Stimulated activated naive CD8-positive, alpha-beta T cell treated with anti-CD3 and anti-CD28 coated beads, Interleukin-15, Interleukin-2, amounts not matched to agents 100 U/mL and 50 U/mL, for 24 hours (primary cell): ENCODE data around the gene CTBP2.

Source experiments
- ATAC-seq: fragments of 150-1000 bp; cut with Tn5 transposase; one replicate; pipeline ENCODE4 v1.10.0; 2021
- DNase-seq: peaks from one replicate; pipeline ENCODE4 v3.0.0; 2021

CTBP2 gene

DNA sequence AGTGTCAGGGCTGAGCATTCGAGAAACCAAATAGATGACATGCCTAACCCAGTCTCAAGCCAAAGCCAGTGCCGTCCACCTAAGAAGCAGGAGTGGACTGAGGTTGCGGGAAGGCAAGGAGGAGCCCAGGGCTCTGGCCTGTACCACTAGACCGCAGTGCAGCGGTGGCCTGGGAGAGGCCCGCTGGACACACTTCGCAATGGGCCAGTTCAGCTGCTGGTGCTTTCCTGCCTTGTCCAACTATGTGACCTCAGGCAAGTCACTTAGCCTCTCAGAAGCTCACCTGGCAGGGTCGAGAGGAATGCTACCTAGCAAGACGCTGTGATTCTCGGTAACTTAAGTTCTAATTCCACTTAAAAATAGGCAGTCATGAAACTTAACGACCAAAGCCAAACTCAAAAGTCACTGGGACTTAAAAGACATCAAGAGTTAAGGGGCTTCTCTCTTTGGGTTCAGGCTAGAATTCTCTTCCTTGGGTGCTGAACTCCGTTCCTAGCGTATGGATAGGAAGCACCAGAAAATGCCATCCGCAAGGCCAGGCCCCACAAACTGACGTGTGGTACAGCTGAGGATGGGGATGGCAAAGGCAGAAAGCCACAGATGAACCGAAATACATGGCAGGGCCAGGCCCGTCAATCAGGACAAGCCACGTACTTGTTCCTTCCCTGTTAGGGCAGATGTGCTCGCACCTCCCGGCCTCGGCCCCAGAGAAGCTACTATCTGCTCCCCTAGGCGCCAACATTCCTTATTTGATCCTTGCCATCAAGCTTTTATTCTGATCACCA lies 34.2 kb downstream of the CTBP2 start:
- no peak for ATAC-seq
- no peak for DNase-seq

DNA sequence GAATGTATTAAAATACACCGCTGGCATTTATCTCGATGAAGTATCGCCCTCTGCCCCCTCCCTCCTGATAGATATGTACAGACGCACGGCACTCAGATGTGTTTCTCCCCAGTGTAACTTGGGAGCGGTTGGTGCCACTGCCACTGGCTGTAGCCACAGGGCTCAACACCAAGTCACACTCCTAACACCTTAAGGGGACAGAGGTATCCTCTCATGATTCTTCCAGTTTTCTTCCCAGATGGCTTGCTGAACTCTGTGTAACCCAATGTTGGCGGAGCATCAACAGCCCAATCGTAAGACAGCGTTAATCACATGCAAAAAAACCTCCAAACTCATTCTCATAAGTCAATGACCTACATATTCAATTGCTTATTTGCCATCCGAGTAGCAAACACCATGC lies 35.5 kb downstream of the CTBP2 start:
- DNase-seq (no peak), ATAC-seq (no peak)

DNA sequence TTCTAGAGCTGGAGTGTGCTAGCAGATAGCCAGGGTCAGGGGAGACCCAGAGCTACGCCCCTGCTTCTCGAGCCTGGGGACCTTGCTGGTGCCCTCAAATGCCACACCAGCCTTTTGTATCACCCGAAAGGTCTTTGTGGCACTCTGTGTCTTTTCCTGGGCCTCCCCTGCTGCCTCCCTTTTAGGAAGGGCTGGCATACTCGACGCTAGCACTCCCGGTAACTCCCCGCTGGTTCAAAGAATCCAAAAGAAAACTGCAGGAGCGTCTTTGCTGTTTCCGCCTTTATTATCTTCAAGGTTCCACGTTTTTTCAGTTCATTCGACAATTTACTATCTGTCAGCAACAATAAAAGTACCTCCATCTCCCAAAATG lies 36.3 kb downstream of the CTBP2 start:
- DNase-seq = no peak
- ATAC-seq = no peak

DNA sequence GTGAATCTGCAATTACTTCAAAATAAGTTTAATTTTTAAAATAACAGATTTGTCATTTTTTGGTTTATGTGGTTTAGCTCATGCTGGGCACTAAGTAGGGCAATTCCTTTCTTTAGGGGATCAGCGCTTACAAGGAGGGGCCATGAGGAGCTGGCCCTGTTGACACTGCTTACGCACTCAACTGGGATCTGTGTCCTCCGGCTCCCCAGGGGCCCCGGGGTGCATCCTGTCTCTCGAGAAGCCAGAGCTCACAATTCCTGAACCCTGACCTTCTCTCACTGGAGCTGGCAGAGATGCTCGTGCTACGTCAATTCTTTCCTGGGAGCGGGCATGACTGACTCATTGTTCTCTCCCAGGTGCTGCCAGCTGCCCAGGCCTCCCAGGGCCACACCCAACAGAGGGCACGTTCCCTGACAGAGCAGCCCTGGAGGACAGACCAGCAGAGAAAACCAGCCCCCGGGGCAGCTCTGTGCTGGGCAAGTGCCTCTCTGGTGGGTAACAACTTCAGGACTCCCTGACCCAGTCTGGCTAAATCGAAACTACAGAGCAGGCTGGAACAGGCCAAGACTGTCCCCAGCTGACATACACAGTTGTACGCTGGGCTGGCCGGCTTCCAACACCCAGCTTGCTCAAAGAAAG lies 36.8 kb downstream of the CTBP2 start:
- ATAC-seq (no peak), DNase-seq (no peak)

DNA sequence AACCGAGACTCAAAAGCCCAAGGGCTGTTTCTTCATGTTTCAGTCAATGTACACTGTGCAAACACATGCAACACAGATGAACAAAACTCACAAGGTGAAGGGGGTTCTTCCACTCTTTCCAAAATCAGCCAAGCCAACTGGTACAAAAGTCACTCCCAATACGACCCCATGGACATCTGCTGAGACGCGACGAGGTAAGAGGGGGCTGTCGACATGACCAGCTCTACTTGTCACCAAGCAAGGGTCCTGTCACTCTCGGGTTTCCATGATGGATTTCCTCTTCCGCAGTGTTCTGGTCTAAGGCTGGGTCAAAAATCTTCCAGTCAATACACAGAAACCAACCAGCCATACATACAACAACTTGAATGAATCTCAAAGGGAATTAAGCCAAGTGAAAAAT lies 37.8 kb downstream of the CTBP2 start:
- ATAC-seq (no peak), DNase-seq (no peak)

DNA sequence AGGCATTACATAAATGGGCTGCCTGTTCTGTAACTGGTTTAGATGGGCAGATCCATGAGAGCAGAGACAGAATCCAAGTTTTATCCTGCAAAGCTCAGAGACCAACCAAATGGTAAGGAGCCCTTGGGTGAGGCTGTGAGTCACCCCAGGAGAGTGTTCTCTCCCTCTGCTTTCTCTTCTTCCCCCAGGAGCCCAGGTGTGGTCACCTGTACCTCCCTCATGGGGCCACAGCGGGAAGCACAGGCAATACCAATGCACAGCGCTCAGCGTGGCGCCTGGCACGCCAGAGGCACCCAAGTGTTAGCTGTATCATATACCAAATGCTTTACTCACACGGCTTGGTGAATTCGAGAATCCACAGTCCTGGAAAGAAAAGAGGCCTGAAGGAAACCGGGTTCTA lies 39.4 kb downstream of the CTBP2 start:
- no peak for ATAC-seq
- DNase-seq = no peak

DNA sequence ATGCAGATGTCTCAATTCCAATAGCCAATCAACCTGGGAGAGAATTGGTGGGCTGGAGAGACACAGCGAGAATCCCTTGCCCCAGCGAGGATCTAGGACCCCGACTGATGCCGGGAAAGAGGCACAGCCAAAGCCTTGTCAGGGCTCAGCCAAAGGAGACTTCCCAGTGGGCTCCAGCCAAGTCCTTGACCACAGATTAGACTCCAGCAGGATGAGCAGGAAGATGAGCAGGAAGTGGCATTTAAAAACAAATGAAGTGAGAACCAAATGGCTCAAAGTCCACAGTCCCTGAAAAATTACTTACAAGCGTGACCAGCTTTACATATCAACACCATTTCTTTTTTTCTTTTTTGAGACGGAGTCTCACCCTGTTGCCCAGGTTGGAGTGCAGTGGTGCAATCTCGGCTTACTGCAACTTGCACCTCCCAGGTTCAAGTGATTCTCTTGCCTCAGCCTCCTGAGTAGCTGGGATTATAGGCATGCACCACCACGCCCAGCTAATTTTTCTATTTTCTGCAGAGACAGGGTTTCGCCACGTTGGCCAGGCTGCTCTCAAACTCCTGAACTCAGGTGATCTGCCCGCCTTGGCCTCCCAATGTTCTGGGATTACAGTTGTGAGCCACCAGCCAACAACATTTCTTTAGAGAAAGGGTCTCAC lies 40.2 kb downstream of the CTBP2 start:
- no peak for ATAC-seq
- DNase-seq = no peak

DNA sequence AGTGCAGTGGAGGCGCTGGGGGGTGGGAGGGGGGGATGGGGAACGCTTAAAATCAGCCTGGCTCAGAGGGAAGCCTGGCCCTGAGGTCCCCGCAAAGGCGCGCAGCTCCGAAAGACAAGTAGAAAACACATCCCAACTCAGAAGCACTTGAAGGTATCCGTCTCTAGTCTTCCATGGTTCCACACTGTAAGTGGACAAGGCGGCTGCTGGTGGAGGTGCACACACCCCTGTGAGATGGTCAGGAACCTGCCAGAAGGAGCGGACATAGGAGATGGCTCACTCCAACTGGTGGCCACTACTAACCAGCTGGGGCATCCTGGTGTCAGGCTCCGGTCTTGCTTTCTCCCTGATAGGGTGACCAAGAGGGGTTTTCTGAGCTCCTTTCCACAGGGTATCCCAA lies 41.7 kb downstream of the CTBP2 start:
- DNase-seq (no peak), ATAC-seq (no peak)

DNA sequence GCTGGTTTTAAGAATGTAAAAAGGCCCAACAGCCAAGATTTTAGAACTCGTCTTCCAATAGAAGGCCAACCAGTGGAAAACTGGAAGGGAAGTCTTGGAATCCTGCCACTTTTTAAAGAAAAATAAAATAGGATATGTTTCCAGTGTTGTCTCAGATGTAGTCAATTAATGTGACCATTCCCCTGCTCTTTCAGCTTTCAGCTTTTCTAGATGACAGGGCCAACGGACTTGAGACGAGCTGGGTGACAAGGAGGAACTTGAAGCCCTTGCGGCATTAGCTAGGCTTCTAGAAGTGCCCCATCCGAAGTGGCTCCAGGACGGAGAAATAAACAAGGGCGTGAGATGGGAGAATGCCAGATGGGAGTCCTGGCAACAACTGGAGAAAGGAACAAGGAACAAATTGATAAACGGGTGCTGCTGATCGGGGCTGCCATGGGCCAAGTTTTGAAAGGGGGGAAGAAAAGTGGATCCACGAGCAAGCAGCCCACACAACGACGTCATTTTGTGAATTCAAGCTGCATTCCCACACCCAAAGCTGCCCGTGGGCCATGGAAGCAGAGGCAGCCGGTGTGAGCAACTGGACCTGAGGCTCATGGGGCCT lies 42.3 kb downstream of the CTBP2 start:
- DNase-seq (no peak), ATAC-seq (no peak)

DNA sequence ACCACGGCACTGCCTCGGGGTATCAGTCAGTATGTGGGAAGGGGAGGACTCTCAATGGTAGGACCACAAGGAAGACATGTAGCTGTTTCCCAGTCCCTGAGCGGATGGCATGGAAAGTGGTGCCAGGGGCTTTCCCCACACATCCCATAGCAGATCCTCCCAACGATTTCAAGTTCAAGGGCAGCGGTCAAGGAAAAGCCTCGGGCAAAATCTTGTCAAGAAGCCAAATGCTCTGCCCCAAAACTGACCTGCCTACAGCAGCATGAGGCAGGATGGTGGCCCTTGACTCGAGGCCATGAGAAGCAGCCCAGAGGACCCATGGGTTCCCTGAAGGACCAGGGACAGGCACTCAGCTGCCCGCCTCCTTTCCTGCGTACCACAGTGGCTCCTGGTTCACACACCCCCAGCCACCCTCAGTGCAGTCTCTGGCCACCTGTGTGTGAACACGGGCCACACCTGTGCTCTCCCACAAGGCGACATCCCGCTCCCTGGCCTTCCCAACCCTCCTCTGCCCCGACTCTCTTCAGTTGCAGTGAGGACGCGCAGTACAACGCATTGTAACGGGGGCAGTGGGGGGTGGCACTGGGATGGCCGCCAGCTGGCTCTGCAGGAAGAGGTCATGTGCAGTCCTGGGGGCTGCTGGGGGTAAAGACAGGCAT lies 43.6 kb downstream of the CTBP2 start:
- no peak for DNase-seq
- ATAC-seq = no peak

DNA sequence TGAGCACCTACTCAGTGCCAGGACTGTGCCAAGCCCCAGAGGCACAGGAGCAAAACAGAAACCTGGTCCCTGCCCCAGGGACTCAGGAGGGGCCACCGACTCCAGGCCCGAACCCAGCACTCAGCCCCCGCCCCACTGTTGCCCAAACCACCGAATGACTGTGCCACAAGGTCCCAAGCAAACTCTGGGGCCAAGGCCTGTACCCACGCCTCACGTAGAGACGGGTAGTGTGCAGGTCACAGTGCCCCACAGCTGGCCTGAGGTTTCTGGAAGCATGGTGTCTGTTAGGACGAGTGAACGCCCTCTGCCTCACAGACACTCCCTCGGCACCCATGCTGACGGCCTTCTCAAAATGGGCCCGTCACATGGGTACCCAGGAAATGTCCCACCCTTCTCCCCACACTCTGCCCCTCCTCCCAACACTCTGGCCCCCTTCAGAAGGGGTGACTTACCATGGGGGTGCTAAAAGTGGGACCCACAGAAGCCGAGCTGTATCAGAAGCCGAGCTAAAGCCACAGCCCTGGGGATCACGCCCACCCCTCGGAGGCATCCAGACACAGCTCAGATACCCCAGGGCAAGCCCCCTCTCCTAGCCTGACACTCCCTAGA lies 44.2 kb downstream of the CTBP2 start:
- DNase-seq = no peak
- no peak for ATAC-seq

DNA sequence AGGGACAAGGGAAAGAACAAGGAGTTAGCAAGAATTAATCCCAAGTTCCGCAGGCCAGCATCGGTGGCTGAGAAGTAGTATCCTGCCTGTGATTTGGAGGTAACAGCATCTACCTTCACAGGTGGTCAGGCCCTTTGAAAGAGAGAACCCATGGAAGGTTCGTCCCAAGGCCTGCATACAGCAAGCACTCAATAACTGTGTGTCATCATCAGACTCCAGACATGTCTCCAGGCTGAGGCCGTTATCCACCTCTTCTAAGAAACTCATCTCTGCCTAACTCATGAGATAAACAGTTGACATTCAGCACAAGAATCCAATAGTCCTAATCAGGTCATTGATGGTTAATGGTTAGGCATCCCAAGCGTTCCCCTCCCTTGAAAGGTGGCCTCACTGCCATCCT lies 45.0 kb downstream of the CTBP2 start:
- DNase-seq (no peak), ATAC-seq (no peak)

DNA sequence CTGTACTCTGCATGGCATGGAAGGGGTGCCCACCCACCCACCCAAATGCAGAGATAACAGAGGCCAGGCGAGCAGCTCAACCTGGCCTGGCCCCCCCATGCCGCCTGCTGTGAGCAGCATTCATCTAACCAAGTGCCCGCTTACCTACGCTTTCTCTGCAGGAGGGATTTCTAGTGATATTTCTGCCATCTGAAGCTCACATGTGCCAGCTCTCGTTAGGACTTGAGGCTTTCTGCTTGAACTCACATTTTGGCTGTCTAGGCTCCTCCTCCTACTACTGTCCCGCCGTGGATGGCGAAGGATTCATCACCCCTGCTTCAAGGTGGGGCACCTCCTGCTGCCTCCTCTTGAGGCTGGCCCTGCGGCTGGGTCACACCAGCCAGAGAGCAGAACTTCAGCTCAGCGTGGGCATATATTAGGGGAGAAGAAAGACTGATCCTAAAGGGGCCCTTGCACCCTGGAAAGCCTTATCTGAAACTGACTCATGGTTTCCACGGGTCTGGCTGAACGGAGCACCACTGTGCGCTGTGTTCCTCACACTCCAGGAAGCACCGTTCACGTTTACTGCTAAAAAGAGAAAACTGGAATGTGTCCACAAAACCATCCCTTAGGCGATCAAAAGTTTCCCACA lies 45.5 kb downstream of the CTBP2 start:
- DNase-seq (no peak), ATAC-seq (no peak)

DNA sequence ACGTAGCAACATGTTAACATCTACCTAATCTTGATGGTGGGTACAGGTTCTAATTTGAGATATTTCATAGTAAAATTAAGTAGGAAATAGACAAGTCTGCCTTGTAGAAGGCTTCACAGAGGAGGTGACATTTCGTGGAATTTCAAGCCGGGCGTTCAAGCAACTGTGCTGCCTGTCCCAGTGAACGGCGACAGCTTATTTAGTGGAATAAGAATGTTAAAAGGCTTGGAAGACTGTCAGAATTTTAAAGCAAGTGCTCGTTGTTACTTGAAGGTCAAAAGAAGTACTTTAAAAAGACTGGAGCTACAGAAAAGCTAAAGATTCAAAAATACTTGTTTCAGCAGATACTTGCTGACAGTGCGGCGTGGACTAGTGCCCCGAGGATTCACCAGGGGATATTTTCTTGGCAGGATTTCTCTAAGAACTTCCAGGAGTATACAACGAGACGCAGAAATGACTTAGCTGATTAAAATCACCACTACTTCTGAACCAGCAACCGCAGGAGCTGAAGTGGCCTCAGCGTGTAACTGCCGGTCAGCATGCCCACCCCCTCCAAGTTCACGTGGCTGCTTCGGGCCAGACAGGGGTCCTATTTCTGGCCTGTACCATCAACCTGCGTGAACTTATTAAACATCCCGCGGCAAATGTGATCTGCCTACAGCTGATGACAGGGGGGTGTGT lies 46.5 kb downstream of the CTBP2 start:
- ATAC-seq = no peak
- DNase-seq = no peak

DNA sequence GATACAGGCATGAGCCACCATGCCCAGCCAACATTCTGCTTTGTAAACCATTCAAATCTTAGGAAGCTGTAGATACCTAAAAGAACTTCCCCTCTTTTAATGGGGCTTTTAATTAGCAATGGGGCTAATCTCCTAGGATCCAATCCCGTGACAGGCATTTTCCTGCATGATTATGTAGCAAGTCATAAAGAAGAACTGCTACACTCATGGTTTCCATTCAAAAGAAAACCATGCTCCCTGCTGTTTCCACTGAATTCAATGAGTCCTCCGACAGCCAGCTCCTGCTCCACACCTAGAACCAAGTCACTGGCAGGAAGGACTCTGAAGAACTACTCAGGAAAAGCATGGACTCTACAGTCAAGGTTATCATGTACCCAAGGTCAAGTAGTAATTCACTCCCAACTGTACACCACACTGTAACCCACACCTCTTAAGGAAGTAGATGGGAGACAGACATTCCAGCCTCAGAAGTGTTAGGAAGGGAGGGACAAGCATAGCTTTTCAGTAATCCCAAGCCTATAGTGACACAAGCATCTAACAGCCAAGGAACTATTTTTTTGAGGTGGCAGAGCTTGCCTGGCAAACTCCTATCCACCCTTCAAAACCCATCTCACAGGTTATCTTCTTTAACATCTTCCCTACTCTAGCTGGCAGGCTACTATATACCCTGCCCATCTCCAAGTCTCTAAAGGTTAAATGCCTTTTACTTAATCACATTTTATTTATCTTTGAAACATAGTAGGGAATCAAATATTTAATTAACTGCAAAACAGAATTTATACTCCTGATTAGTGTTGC lies 47.5 kb downstream of the CTBP2 start:
- no peak for DNase-seq
- ATAC-seq = no peak

DNA sequence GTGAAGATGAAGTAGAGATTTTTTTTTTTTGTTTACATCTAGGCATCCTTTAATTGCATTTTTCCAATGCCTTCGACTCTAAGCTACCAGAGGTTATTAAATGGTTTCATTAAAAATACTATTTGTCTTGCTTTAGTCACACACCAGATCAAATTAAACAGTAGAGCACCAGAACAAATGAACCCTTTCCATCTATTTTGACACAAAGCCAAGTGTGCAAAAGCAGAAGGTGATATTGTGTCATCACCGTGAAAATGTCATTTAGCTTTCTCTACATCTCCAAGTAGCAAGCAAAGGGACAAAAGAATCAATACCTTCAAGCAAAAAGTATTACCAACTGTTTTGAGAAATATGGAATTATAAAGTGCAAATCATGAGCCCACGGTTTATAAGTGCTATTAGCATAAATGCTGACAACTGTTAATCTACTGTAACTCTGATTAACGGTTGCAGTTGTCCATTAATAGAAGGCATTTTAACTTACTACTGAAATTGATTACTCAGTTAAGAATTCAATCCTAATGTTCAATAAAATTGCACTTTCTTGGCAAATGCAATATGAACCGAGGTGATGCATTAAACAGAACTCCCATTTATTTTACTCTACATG lies 49.1 kb downstream of the CTBP2 start:
- no peak for DNase-seq
- ATAC-seq = no peak

DNA sequence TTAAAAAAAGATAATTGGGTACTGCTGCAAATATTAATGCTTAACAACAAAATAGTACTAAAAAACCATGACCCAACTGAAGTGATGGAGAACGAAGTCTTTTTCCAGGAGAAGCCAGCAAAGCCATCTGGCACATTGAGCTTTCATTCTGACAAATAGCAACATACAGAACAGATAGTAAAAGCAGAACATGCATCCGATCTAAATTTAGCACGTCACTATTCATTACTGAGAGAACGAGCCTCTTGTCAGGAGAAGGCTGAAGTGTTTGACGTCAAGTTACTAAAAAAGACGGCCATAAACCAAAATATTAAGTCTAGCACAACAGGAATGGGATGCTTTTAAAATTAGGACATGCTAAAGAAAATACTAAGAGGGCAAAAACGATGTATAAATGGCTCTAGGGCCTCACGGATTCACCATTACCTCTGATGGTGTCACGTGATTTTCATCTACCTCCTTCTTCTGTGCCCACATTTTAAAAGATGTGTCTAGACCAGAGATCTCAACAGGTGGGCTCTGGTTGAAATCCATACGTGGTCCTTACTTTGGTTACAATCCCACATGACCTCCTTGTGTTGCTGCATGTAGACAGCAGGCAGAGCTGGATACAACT lies 52.3 kb downstream of the CTBP2 start:
- no peak for DNase-seq
- no peak for ATAC-seq

DNA sequence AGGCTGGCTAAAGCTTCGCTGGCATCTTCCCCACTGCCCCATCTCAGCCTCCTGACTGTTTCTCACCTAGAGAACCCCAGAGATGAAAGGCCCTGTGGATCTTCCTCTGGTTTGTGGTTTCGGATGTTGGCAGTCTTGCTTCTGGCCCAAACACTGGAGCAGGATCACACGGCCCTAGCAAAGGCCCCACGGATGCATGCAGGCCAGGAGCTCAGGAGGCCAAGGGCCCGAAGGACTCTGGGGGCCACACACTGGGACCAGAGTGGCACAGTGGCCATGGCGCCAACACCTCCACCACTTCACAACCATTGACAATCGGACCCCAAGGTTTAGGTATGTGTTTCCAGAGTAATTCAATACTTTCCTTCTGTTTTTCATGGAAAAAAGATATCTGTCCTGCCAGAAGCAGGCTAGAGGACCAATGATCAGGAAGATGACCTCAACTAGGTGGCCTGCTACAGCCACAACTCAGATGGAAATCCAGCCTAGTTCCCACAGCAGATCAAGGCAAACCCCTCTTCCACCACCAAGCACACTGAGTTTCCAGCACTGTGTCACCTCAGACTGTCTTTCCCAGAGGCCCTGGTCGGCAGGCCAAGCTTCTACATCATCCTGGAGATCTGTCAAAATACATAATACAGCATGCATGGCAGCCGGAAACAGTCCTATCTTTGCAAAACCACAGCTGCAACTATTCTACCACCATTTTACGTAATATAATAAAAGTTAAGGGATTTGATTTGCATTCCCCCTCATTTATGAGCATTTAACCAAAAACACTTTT lies 53.0 kb downstream of the CTBP2 start:
- DNase-seq (no peak), ATAC-seq (no peak)

DNA sequence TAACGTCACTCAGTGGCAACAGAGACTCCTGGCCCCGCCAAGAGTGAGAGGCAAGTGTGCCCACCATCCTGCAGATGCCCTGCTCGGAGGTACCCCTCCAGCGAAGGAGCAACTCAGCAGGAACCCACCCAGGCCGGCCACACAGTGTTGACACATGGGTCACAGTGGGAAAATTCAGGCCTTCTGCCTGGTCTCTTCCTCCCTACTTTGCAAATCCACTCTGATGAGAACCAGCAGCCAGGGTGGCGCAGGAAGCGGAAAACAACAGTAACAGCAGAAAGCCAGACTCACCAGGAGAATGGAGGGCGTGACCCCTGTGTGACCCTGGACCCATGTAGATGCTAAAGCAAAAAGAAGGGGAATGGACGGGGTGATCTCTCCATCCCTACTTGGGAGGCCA lies 53.8 kb downstream of the CTBP2 start:
- ATAC-seq = no peak
- no peak for DNase-seq
